Measurements from ENCODE around the gene NAA16.

DNA sequence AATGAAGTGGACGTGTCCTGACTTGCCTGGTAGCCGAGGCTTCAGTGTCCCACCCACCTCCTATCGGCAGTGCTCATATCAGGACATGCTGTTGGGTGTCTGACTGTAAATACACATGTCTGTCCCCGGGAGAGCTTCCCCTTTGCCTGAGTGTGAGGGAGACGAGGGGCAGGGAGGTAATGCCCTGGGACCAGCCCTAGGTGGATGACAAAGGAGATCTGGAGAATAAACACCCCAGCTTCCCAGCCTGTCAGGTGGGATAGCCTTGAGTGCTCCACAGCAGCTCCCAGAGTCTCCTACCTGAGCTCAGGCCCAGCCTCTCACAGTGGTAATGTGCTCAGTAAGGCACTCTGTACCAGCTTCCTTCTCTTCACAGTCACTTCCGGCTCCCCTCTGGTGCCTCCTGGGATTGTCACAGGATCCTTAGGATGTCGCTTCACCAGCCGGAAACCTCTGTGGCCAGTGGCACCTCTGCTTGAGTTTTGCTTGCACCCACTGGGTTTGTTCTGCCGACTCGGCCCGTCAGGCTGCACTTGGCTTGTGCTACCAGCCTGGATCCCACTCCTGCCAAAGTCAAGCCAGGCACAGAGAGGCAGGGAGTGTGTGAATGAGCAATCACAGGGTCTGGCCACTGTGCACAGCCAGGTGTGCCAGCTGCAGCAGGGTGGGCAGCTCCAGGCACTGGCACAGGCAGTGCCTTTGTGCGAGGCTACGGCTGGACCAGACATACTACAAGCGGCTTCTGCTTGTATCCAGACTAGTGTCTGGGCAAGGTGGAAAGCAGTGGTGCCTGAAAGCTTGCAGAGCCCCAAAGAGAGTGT is 91.8 kb downstream of the NAA16 start:
- TF ChIP-seq, protein P1, sequence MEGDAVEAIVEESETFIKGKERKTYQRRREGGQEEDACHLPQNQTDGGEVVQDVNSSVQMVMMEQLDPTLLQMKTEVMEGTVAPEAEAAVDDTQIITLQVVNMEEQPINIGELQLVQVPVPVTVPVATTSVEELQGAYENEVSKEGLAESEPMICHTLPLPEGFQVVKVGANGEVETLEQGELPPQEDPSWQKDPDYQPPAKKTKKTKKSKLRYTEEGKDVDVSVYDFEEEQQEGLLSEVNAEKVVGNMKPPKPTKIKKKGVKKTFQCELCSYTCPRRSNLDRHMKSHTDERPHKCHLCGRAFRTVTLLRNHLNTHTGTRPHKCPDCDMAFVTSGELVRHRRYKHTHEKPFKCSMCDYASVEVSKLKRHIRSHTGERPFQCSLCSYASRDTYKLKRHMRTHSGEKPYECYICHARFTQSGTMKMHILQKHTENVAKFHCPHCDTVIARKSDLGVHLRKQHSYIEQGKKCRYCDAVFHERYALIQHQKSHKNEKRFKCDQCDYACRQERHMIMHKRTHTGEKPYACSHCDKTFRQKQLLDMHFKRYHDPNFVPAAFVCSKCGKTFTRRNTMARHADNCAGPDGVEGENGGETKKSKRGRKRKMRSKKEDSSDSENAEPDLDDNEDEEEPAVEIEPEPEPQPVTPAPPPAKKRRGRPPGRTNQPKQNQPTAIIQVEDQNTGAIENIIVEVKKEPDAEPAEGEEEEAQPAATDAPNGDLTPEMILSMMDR (conservative IDR thresholded peaks at IDR 0.05): no peak
- TF ChIP-seq EZH2 (IDR thresholded peaks at IDR 0.05; ENCODE audit: low read depth): no peak

Measured in PC-9 (cell line).